AG10803 (cell line): Measurements from ENCODE around the gene TFPT.

Experiments used
- DNase-seq: peaks from one replicate; pipeline ENCODE4 v3.0.0; 2010; ENCODE audit warnings: low read depth
- H3K4me3 ChIP-seq: 2 replicates; pipeline ENCODE4 v1.5.1; 2011; ENCODE audit warnings: mild to moderate bottlenecking, low read length, control low read depth
- TF ChIP-seq, protein P1 (sequence below): conservative IDR thresholded peaks from 2 replicates; pipeline ENCODE4 v1.5.1; 2011; ENCODE audit warnings: mild to moderate bottlenecking, low read length, control low read depth, inconsistent platforms

TFPT gene, protein sequence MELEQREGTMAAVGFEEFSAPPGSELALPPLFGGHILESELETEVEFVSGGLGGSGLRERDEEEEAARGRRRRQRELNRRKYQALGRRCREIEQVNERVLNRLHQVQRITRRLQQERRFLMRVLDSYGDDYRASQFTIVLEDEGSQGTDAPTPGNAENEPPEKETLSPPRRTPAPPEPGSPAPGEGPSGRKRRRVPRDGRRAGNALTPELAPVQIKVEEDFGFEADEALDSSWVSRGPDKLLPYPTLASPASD

DNA sequence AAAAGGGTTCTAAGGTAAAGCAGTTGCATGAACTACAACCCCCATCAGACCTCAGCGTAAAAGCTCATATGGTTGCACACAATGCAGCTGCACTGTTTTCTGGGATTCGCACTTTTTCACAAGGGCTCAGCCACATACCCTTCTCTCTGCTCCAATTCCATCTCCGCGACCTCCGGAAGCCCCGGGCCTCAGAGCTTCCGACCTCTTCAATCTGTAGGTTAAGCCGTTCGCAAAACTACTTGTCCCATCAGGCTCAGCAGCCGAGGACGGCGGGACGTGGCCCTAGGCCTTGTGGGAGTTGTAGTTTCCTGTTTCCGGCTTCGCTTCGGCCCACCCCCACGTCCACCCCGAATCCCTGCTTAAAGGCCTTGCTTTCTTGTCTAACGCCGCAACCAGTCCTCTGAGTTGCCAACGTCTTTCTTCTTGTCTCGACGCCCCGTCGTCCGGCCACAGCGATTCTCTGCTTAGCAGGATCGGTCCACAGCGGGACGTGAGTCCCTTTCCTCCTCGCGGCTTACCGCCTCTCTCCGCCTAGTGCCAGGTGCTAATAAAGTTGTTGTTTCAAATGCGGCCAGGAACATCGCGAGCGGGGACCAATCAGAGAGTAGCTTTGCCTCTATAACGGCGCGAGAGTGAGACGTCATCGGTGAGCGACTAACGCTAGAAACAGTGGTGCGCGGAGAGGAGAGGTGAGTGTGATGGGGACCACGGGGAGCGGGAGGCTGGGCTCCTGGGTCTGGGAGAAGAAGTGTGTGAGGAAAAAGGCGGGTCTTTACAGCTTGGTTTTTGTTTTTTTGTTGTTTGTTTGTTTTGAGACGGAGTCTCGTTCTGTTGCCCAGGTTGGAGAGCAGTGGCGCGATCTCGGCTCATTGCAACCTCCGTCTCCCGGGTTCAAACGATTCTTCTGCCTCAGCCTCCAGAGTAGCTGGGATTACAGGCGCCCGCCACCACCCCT lies at the start of gene TFPT, which contains the start of gene PRPF31:
TSS of gene TFPT (minus strand) at position 549 of the 955 bp plus-strand sequence. CDS start at position 161, 388 bp downstream.
TSS of gene PRPF31 (plus strand) at position 646 of the 955 bp plus-strand sequence. CDS start 2,525 bp downstream, outside the sequence.
- TF ChIP-seq, protein P1, sequence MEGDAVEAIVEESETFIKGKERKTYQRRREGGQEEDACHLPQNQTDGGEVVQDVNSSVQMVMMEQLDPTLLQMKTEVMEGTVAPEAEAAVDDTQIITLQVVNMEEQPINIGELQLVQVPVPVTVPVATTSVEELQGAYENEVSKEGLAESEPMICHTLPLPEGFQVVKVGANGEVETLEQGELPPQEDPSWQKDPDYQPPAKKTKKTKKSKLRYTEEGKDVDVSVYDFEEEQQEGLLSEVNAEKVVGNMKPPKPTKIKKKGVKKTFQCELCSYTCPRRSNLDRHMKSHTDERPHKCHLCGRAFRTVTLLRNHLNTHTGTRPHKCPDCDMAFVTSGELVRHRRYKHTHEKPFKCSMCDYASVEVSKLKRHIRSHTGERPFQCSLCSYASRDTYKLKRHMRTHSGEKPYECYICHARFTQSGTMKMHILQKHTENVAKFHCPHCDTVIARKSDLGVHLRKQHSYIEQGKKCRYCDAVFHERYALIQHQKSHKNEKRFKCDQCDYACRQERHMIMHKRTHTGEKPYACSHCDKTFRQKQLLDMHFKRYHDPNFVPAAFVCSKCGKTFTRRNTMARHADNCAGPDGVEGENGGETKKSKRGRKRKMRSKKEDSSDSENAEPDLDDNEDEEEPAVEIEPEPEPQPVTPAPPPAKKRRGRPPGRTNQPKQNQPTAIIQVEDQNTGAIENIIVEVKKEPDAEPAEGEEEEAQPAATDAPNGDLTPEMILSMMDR, result no peak
- peak within 1 kb of the TSS; percentile 95 for H3K4me3 ChIP-seq
- DNase-seq, result peak; percentile 97

DNA sequence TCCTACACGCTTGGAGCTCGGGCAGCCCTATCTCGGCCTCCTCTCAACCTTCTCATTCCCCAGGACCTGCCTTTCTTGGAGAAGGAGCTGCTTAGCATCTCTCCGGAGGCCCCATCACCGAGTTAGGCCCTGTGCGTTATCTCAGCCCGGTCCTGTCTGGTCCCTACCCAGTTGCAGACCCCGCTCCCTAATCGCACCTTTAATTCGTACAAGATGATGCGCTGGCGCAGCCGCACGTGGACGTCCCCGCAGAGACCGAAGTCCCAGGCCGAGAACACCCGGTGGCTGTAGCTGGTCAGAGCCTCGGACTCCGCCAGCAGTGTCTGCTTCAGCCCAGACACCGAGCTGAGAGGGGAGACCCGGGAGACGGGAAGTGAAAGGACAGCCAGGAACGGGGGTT lies 49.8 kb upstream of the TFPT start:
- TF ChIP-seq, protein P1, result no peak
- DNase-seq, result no peak
- H3K4me3 ChIP-seq, result no peak overlapping the region

DNA sequence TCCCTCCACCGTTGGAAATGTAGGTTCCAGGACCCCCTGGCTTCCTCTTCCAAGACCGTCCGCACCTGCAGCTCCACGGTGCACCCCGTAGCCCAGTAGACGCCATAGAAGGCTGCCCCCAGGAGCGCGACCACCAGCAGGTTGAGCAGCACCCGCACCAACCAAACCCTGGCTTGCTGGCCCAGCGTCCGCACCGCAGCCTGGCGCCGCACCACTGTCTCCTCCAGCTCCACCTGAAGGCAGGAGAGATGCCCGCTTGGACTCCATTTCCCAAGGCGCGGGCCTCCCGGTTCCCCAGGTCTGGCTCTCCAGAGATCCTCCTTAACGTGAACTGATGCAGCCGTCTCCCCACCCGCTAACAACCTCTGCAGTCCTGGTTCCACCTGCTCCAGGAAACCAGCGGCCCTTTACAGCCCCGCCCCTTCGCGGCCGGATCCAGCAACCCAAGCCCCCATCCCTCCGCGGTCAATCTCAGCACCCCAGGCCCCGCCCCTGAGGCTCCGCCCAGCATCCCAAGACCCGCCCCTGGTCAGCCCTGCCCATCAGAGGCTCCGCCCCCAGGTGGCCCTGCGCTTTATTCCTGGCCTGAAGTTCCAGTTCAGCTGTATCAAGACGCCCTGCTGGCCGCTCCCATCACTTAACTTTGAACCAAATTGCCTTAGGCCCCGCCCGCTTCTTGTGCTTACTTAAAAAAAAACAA lies 49.1 kb upstream of the TFPT start:
- no peak for DNase-seq
- TF ChIP-seq, protein P1, result no peak
- H3K4me3 ChIP-seq, result no peak overlapping the region

DNA sequence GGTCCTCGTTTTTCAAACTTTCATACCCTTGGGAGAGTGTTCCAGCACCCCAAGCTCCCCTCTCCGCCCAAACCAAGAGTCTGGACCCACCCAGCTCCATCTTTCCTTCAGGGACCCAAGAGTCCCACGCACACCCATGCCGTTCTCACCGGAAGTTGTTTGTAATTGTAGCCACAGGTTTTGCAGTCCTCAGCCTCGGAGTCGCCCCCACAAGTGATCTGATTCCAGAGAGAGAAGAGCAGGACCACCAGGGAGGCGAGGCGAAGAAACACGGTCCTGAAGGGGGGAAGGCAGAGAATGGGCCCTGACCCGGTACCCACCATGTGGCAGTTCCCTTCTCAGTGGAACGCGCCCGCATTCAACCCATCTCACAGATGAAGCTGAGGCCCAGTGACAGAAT lies 47.4 kb upstream of the TFPT start:
- no peak for DNase-seq
- TF ChIP-seq, protein P1, result no peak
- H3K4me3 ChIP-seq, result peak overlapping the region; percentile 65

DNA sequence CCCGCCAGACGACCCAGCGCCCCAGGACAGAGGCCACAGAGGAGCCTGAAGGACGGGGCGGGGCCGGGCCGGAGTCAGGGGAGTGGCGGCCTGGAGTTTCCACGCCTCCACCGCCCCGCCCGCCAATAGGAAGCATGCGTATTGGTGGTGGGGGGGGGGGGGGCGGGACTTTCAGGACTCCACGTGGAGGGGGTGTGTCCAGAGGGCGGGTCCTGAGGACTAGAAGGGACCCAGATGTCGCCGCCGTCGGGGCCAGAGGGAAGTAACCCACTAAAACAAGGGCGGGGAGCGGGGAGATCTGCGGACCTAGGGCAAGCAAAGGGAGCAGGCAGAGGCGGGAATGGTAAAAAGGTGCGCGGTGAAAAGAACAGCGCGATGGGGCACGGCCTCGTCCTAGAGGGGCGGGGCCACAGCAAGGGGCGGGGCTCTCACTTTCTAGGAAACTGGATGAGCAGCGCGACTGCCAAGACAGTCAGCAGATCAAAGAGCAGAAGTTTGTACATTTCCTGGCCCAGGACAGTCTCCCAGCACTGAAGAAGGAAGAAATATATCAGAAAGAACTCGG lies 46.9 kb upstream of the TFPT start:
- peak overlapping the region; percentile 65 for H3K4me3 ChIP-seq

DNA sequence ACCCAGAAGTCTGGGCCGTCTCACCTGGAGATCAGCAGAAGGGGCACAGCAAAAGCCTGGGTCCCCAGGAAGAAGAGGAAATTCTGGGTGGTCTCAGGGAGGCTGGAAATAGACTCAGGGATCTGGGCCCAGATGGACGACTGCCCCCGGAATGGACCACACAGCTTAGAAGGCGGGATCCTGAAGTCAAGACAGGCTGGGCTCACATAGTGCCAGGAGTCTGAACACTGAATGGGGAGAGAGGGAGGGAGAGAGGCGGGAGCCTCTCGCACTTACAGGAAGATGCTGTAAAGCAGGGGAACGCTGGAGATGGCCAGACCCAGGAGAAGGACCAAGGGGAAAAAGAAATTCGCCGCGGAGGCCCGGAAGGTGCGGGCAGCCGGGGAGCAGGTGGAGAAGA lies 45.4 kb upstream of the TFPT start:
- no peak for DNase-seq
- peak overlapping the region; percentile 72 for H3K4me3 ChIP-seq
- TF ChIP-seq, protein P1, result no peak

More for the DNA sequence above, 46.9 kb upstream of the TFPT start:
- peak; percentile 67 for DNase-seq
- TF ChIP-seq, protein P1, result no peak
